M059J (cell line): ENCODE measurements around the gene RECK. TPM values are rescaled to one million over a fixed set of nuclear protein-coding genes. Genes with fewer than 3 reads are reported as not detected.
A peak's percentile ranks its signal among the peaks of the same experiment; 100 is the strongest.
"Not testable (repeated sequence)": the region's sequence is repeated elsewhere in the genome, so short reads cannot be mapped to it uniquely, and the experiment has no call there.

Experiments
- DNase-seq: peaks from one replicate; pipeline ENCODE4 v3.0.0-alpha.2; 2012; ENCODE audit warnings: low read depth
- total RNA-seq: library from RNA; depleted of rRNA; stranded (reverse); fragments of >200 nt; shearing (Covaris generic); gene quantifications from 2 replicates; pipeline ENCODE4 v1.2.3, GENCODE V29; 2014; rRNA removed

The RECK gene
- total RNA-seq = 10.9 and 23.7 TPM in 2 replicates

DNA sequence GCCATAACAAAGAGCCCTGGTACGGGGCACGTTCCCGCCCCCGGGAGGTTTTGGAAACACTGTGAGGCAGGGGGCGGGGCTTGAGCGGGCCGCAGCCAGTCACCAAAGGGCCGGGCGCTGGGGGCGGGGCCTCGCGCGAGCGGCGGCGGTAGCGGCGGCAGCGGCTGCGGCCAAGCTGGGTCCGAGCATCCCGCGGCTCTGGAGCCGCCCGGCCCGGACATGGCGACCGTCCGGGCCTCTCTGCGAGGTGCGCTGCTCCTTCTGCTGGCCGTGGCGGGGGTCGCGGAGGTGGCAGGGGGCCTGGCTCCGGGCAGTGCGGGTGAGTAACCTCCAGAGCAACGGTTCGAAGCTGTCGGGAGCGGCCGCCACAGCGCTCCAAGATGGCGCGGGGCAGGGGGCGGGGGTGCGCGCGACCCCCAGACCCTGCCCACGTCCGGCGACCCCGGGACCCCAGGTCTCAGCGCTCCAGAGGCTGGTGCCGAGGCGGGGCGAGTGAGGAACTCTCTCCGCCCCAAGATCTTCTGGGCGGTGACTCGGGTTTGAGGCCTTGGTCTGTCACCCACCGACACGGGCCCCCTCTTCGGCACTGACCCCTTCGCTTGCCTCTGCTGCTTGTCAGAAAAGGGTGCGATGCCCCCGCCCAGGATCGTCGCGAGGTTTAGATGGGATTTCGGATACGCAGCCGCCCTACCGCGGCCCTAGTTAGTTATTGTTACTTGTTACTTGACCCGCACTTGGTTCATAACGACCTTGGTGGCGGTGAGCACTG lies at the start of gene RECK:
Gene RECK, plus strand, starts transcription at position 134 of the 769 bp plus-strand sequence. Its CDS starts 86 bp downstream, at position 220.
- peak; percentile 88 for DNase-seq

DNA sequence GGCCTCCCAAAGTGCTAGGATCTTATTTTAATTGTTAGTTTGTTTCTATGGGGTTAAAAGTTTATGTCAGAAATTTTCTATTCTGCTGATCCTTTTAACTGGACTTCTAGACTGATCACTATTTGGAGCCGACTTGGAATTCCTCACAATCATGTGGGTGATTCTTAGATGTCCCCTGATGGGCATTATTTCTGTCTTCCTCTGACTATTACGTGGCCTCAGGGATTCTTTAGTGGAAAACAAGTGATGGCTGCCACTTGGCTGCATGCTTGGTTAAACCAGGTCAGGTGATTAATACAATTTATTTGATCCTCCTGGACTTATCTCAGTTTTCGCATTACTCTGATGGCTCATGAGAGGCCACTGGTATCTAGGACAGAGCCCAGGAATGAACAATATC lies 46.6 kb upstream of the RECK start:
- no peak for DNase-seq

DNA sequence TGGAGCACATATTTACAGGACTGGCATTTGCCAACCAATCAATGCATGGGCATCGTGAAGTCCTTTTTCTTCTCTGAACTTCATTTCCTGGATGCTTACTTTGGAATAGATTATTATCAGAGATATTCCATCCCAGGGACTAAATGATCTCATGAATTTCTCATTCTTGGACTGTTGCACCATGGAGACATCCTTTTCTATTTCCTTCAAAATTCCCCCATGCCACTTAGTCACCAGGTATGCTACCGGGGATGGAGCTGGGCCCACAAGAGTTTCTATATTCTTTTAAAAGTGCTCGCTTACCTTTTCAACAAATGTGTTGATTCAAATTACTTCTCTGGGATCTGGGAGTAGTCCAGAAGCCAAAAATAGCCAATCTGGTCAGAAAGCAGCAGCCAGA lies 43.6 kb upstream of the RECK start:
- peak; percentile 45 for DNase-seq

DNA sequence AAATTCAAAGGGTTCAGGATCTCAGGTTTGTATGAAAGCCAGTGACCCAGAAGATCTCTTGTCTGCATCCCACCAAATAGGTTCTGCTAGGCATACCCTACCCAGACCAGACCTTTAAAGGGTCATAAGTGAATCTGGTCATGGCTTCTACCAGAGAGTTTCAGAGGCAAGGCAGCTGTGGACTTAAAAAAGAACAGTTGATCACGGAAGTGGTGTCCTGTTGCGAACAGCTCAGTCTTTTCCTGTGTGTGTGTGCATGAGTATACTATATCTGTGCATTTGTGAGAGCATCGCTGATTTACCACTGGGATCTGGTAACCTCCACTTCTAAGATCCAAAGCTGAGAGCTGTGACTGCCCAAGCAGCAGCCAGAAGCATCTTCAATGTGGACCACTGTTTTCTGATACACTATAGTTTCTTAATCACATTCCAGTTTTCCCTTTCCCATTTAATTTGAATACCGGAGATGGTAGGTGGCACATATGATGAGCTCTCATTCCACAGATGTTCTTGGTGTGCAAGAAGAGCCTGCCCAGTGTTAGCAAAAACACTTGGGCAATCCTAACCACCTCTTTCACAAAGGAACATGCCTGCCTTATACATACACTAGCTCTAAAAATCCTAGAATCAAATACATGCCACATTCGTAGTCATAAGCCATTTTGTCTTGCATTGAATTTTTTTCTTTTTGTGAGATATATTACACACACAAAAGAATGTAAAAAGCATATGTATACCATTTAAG lies 42.6 kb upstream of the RECK start:
- no peak for DNase-seq

- no peak for DNase-seq
Observed at GRCh38 chr9:35994959-35995358, 41.8 kb upstream of the RECK start.

- peak; percentile 75 for DNase-seq
Observed at GRCh38 chr9:35996358-35996970, 40.2 kb upstream of the RECK start.

DNA sequence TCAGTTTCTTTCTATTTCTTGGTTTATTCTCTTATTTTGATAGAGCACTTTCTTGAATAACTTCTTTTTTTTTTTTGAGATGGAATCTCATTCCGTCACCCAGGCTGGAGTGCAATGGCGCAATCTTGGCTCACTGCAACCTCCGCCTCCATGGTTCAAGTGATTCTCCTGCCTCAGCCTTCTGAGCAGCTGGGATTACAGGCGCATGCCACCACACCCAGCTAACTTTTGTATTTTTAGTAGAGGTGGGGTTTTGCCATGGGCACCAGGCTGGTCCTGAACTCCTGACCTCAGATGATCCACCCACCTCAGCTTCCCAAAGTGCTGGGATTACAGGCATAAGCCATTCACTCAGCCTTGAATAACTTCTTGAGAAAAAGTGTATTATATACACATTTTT lies 39.7 kb upstream of the RECK start:
- not testable (repeated sequence) for DNase-seq

- no peak for DNase-seq
Observed at GRCh38 chr9:35998333-35998732, 38.4 kb upstream of the RECK start.

DNA sequence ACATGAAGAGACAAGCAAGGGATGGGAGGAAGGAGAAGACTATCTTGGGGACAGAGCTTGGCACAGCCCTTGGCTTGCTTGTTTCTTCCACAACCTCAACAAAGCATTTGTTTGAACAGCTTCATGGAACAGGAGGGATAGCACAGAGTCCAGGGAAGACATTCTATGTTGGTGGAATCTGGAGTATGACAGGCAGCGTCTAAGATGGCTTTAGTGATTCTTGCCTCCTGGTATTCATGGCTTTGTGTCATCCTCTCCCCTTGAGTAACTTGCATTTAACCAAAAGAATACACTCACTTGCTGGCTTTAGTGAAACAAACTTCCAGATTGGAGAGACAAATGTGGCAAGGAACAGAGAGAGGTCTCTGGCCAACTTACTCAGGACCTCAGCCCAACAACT lies 30.8 kb upstream of the RECK start:
- DNase-seq = no peak

- DNase-seq = no peak
Observed at GRCh38 chr9:36006549-36007315, 30.0 kb upstream of the RECK start.

- no peak for DNase-seq
Observed at GRCh38 chr9:36007316-36007708, 29.4 kb upstream of the RECK start.

- DNase-seq = no peak
Observed at GRCh38 chr9:36007852-36008251, 28.9 kb upstream of the RECK start.

DNA sequence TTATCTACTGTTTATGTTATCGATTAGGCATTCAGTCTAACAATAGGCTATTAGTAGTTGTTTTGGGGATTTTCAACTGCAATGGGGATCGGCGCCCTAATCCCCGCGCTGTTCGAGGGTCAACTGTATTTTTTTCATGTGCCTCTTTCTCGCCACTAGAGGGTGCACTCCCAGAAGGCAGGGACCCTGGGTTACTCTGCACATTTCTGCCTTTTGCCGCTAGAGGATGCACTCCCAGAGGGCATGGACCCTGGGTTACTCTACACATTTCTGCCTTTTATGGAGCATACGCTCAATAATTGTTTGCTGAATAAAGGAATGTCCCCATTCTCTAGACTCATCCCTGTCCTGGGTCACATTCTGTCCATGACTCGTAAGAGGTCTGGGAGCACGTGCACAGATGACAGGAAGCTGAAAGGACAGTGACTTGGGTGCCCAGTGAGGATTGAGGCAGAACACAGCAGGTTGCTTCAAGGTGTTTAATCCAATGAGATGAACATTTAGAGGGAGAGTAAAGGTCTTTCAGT lies 27.9 kb upstream of the RECK start:
- peak; percentile 75 for DNase-seq

DNA sequence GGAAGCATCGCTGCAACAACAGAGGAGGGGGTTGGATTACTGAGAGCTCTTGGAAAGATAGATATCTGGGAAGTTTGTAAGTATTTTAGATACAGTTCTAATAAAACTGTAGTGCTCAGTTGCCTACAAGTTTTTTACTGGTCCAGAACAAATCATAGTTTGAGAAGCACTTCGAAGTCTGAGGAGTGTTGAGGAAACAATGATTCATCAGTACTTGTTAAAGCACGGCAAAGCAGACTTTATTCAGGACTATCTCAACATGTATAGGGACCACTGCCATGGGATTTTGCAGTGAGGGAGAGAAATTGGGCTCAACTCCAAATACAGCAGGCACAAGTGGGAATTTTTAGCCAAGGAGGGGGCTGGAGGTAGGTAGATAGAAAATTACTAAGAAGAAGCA lies 25.3 kb upstream of the RECK start:
- no peak for DNase-seq

- no peak for DNase-seq
Observed at GRCh38 chr9:36017278-36017677, 19.4 kb upstream of the RECK start.

DNA sequence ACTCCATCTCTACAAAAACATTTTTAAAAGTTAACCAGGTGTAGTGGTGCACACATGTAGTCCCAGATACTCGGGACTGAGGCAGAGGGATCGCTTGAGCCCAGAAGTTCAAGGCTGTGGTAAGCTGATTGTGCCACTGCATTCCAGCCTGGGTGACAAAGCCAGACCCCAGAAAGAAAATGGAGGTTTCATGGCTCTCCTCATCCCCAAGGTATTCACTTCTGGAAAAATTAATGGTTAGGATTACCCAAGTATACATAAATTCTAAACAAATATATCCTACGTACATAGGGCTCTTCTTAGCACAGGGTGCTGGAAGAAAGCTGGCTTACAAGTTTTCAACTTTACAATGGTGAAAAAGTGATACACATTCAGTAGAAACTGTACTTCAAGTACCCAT lies 18.6 kb upstream of the RECK start:
- no peak for DNase-seq

DNA sequence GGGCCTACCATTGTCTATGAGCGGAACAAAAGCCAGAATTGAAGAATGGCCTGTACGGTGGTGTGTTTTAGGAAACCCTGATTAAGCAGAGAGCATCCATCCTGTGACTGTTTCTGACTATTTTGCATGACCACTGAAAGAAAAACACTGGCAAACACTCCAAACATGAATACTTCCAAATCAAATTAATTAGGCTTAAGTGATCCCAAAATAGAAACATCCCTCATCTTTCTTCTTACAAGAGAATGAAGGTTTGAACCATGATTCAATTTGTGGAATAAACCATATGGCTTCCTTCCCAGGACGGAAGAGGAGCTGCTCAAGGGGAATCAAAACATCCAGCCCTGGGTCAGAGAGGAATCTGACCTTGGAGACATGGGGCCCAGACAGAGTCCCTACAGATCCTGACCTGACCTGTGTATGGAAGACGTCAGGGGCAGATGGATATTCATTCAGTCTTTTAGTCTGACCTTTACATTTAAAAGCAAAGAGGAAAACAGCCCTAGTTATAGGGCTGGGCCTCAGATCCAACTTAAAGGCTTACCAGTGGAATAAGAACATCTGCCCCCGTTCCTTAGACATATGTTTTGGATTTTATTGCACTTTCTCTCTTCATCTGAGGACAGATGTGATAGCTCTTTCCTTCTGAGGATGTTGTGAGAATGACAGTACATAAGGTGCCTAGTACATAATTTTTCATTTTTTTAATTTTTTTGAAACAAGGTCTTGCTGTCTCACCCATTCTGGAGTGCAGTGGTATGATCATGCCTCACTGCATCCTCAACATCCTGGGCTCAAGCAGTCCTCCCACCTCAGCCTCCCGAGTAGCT lies 17.6 kb upstream of the RECK start:
- DNase-seq = peak; percentile 8

- no peak for DNase-seq
Observed at GRCh38 chr9:36021968-36022367, 14.7 kb upstream of the RECK start.

GRCh38 chr9:36023260-36024048 lies 13.3 kb upstream of the RECK start:
- peak; percentile 74 for DNase-seq

- DNase-seq = no peak
Observed at GRCh38 chr9:36025746-36026145, 11.0 kb upstream of the RECK start.
